Testis (tissue), 2 donors: ENCODE measurements around the gene C10orf105.

Source experiments
- POLR2A ChIP-seq: fragments of 450-650 bp; IDR thresholded peaks from one replicate; pipeline ENCODE4 v1.6.1; 2017; ENCODE audit warnings: antibody characterized with exemption, mild to moderate bottlenecking, moderate library complexity
- TF ChIP-seq, protein P1 (sequence below), 3 experiments: fragments of 450-650 bp in 2 of 3; fragments of 200-600 bp in 1 of 3; sonication (generic) in 1 of 3; IDR thresholded peaks; one replicate each; pipeline ENCODE4 v1.5.1; 2016 to 2019; ENCODE audit warnings: antibody characterized with exemption in 3 of 3, mild to moderate bottlenecking in 2 of 3, moderate library complexity in 1 of 3

DNA sequence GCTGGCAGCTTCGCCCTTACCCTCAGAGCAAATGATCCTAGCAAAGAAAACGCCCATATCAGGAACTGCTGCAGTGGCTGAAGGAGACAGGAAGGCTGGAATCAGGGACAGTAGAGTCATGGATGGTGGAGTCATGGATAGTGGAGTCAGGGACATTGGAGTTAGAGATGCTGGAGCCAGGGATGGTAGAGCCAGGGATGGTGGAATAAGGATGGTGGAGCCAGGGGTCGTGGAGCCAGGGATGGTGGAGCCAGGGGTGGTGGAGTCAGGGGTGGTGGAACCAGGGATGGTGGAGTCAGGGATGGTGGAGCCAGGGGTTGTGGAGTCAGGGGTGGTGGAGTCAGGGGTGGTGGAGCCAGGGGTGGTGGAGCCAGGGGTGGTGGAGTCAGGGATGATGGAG lies 31.3 kb downstream of the C10orf105 start:
- TF ChIP-seq, protein P1, sequence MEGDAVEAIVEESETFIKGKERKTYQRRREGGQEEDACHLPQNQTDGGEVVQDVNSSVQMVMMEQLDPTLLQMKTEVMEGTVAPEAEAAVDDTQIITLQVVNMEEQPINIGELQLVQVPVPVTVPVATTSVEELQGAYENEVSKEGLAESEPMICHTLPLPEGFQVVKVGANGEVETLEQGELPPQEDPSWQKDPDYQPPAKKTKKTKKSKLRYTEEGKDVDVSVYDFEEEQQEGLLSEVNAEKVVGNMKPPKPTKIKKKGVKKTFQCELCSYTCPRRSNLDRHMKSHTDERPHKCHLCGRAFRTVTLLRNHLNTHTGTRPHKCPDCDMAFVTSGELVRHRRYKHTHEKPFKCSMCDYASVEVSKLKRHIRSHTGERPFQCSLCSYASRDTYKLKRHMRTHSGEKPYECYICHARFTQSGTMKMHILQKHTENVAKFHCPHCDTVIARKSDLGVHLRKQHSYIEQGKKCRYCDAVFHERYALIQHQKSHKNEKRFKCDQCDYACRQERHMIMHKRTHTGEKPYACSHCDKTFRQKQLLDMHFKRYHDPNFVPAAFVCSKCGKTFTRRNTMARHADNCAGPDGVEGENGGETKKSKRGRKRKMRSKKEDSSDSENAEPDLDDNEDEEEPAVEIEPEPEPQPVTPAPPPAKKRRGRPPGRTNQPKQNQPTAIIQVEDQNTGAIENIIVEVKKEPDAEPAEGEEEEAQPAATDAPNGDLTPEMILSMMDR (IDR thresholded peaks at IDR 0.05): no peak
- no peak for TF ChIP-seq POLR2A
